Kidney (tissue), 14 donors: ENCODE measurements around the gene C1QTNF9B. TPM values are rescaled to one million over a fixed set of nuclear protein-coding genes. Genes with fewer than 3 reads are reported as not detected.
"Not testable (repeated sequence)": the region's sequence is repeated elsewhere in the genome, so short reads cannot be mapped to it uniquely, and the experiment has no call there.

Source experiments
- DNase-seq, 5 donors: peaks; one replicate each; pipeline ENCODE4 v3.0.0-alpha.2; 2013 to 2020
- FAIRE-seq: peaks from 2 replicates; lab custom pipeline; 2012; peaks lifted over from hg19 to GRCh38; lab: Jason Lieb, UNC
- H3K27ac ChIP-seq, 2 donors: one replicate each; pipeline ENCODE4 v1.7.0; 2013; ENCODE audit warnings: low read depth in 2 of 2, low read length in 2 of 2, inconsistent platforms in 1 of 2
- H3K27me3 ChIP-seq: one replicate; pipeline ENCODE4 v1.7.1; 2013; ENCODE audit warnings: low read length, inconsistent platforms; ENCODE audit not compliant: control insufficient read depth, insufficient read depth
- H3K36me3 ChIP-seq, 3 donors: one replicate each; pipeline versions ENCODE4 v1.7.0 to v1.7.1; 2013; ENCODE audit warnings: low read length in 3 of 3, control low read depth in 1 of 3, inconsistent platforms in 1 of 3; ENCODE audit not compliant: insufficient read depth in 3 of 3, control insufficient read depth in 2 of 3
- H3K4me1 ChIP-seq, 3 donors: one replicate each; pipeline versions ENCODE4 v1.7.0 to v1.7.1; 2013; ENCODE audit warnings: low read length in 3 of 3, inconsistent platforms in 1 of 3, low read depth in 1 of 3; ENCODE audit not compliant: control insufficient read depth in 2 of 3, insufficient read depth in 2 of 3
- H3K4me3 ChIP-seq, 3 donors: one replicate each; pipeline versions ENCODE4 v1.7.0 to v1.8.1; 2013; ENCODE audit warnings: low read length in 3 of 3, control low read depth in 1 of 3, inconsistent platforms in 1 of 3
- H3K9ac ChIP-seq, 3 donors: one replicate each; pipeline versions ENCODE4 v1.7.0 to v1.7.1; 2013; ENCODE audit warnings: low read length in 3 of 3, control low read depth in 1 of 3, inconsistent platforms in 1 of 3
- H3K9me3 ChIP-seq, 3 donors: one replicate each; pipeline versions ENCODE4 v1.7.0 to v1.7.1; 2013; ENCODE audit warnings: low read length in 3 of 3, control low read depth in 1 of 3, inconsistent platforms in 1 of 3; ENCODE audit not compliant: control insufficient read depth in 2 of 3, insufficient read depth in 1 of 3
- CTCF ChIP-seq: IDR thresholded peaks from 3 replicates; pipeline ENCODE4 v1.5.1; 2012; ENCODE audit warnings: mild to moderate bottlenecking, moderate library complexity, borderline replicate concordance; ENCODE audit not compliant: insufficient read depth; ENCODE audit errors: extremely low read depth
- intact Hi-C: fragments of 100-400 bp; cut with DNase I; formaldehyde crosslinking; loops from one replicate; pipeline ENCODE4 v1.11.1; 2022
- polyA plus RNA-seq: library from polyadenylated mRNA; stranded (reverse); fragments of 350-450 nt; fragmentation: Illumina TruSeq; extraction: RNeasy Lipid Tissue Mini Kit (QIAGEN cat#74804); gene quantifications from one replicate; pipeline ENCODE4 v1.2.3, GENCODE V29; 2014; ENCODE audit warnings: low read depth, low replicate concordance; ENCODE audit not compliant: insufficient read depth
- total RNA-seq: library from RNA; stranded (reverse); fragmentation: NEBNext Ultra II Directional; extraction: Animal tissue kit (Norgen Biotek cat#: 25700); gene quantifications from one replicate; pipeline ENCODE4 v1.2.1, GENCODE V29; 2021
- donor health status: control.
- donor health status: control.
- donor health status: control.
- donor health status: control.
- donor health status: control.
- donor health status: DM: yes; HTN: yes; CAD: no.
- donor health status: Normal renal cell carcinoma (clear cell type).

Gene C1QTNF9B
- total and polyA plus RNA-seq, 2 donors from 2014 or later = not detected

GRCh38 chr13:23888658-23889614, 8.4 kb downstream of the C1QTNF9B start, which contains the start of gene MIPEP:
MIPEP (minus strand) TSS chr13:23889400; CDS start chr13:23889320, 80 bp downstream.
- H3K9ac ChIP-seq = peak within 1 kb of the TSS; percentile 4 to 94 (median 79)
- no peaks in the 10 kb centered on the region for H3K27me3 ChIP-seq
- FAIRE-seq = no peak
- H3K27ac ChIP-seq = peak within 1 kb of the TSS; percentile 29 to 86
- TF ChIP-seq CTCF = peak; percentile 70
- peak; percentile 96 to 99 (median 98) for DNase-seq
- H3K9me3 ChIP-seq = no peaks in the 10 kb centered on the region
- H3K36me3 ChIP-seq = peaks cover 0 to 6% (median 0%) of the 10 kb centered on the region in 3 donors
- intact Hi-C loops = no loop called here
- H3K4me3 ChIP-seq = peak within 1 kb of the TSS; percentile 80 to 95 (median 84)
- H3K4me1 ChIP-seq = peaks cover 0 to 9% (median 2%) of the 10 kb centered on the region in 3 donors

- FAIRE-seq, H3K9me3 ChIP-seq, H3K4me3 ChIP-seq, intact Hi-C loops, H3K27me3 ChIP-seq, H3K36me3 ChIP-seq, H3K27ac ChIP-seq, H3K9ac ChIP-seq, DNase-seq, H3K4me1 ChIP-seq: not testable (repeated sequence)
These were observed 12.9 kb downstream of the C1QTNF9B start for GRCh38 chr13:23884361-23884760.

GRCh38 chr13:23883255-23883654, 14.0 kb downstream of the C1QTNF9B start:
- no peak for DNase-seq
- Histone ChIP-seq H3K9me3 (no peaks in the 10 kb centered on the region), H3K9ac (no peak overlapping the region), H3K27me3 (no peaks in the 10 kb centered on the region), H3K27ac (no peak overlapping the region), H3K4me3 (no peak overlapping the region), H3K4me1 (peaks cover 0 to 6% (median 0%) of the 10 kb centered on the region in 3 donors), H3K36me3 (peaks cover 2 to 15% (median 13%) of the 10 kb centered on the region in 3 donors)
- no peak for TF ChIP-seq CTCF
- FAIRE-seq = no peak
- intact Hi-C loops = no loop called here

- FAIRE-seq, DNase-seq, H3K4me1 ChIP-seq, H3K9me3 ChIP-seq, H3K27me3 ChIP-seq, H3K4me3 ChIP-seq, intact Hi-C loops, H3K27ac ChIP-seq, H3K9ac ChIP-seq: not testable (repeated sequence)
- peaks cover 2 to 17% (median 13%) of the 10 kb centered on the region in 3 donors for H3K36me3 ChIP-seq
These were observed 15.9 kb downstream of the C1QTNF9B start for GRCh38 chr13:23881402-23881800.

GRCh38 chr13:23880493-23881401, 16.6 kb downstream of the C1QTNF9B start:
- H3K9me3 ChIP-seq, intact Hi-C loops, H3K27ac ChIP-seq, H3K27me3 ChIP-seq, H3K4me3 ChIP-seq, FAIRE-seq, H3K4me1 ChIP-seq, H3K9ac ChIP-seq, DNase-seq: not testable (repeated sequence)
- H3K36me3 ChIP-seq = peaks cover 2 to 17% (median 13%) of the 10 kb centered on the region in 3 donors
